Uterus (tissue), 2 donors: ENCODE results near the gene GPR107.

Source experiments
- POLR2A ChIP-seq, 2 donors: fragments of 450-650 bp; IDR thresholded peaks; one replicate each; pipeline ENCODE4 v1.6.1; 2016; ENCODE audit warnings: antibody characterized with exemption in 2 of 2, mild to moderate bottlenecking in 1 of 2, moderate library complexity in 1 of 2
- TF ChIP-seq, protein P1 (sequence below), 4 experiments: fragments of 200-600 bp in 2 of 4; fragments of 450-650 bp in 2 of 4; sonication (generic) in 2 of 4; IDR thresholded peaks; one replicate each; pipeline ENCODE4 v1.5.1; 2016 to 2019; ENCODE audit warnings: antibody characterized with exemption in 4 of 4, mild to moderate bottlenecking in 2 of 4, moderate library complexity in 1 of 4

GRCh38 chr9:130024597-130024994 lies 29.1 kb upstream of the GPR107 start:
- TF ChIP-seq, protein P1, sequence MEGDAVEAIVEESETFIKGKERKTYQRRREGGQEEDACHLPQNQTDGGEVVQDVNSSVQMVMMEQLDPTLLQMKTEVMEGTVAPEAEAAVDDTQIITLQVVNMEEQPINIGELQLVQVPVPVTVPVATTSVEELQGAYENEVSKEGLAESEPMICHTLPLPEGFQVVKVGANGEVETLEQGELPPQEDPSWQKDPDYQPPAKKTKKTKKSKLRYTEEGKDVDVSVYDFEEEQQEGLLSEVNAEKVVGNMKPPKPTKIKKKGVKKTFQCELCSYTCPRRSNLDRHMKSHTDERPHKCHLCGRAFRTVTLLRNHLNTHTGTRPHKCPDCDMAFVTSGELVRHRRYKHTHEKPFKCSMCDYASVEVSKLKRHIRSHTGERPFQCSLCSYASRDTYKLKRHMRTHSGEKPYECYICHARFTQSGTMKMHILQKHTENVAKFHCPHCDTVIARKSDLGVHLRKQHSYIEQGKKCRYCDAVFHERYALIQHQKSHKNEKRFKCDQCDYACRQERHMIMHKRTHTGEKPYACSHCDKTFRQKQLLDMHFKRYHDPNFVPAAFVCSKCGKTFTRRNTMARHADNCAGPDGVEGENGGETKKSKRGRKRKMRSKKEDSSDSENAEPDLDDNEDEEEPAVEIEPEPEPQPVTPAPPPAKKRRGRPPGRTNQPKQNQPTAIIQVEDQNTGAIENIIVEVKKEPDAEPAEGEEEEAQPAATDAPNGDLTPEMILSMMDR (IDR thresholded peaks at IDR 0.05) = no peak
- TF ChIP-seq POLR2A (IDR thresholded peaks at IDR 0.05) = no peak
